Prostate gland (tissue), 2 donors: ENCODE data around the gene GGACT. TPM values are rescaled to one million over a fixed set of nuclear protein-coding genes. Genes with fewer than 3 reads are reported as not detected.

ENCODE experiments used
- DNase-seq: peaks from one replicate; pipeline ENCODE4 v3.0.0-alpha.2; 2019; ENCODE audit warnings: low spot score
- H3K27ac ChIP-seq, 2 donors: fragments of 200-600 bp; sonication (generic); 2 replicates each; pipeline ENCODE4 v1.5.1; 2017 to 2019
- H3K27me3 ChIP-seq: fragments of 200-600 bp; sonication (generic); replicated peaks from 2 replicates; pipeline ENCODE4 v1.5.1; 2019; ENCODE audit not compliant: insufficient read depth
- H3K36me3 ChIP-seq, 2 donors: fragments of 200-600 bp; sonication (generic); 1 replicate in 1 of 2; 2 replicates in 1 of 2; pipeline versions ENCODE4 v1.5.1 to v1.8.1; 2017 to 2019
- H3K4me1 ChIP-seq: fragments of 200-600 bp; sonication (generic); replicated peaks from 2 replicates; pipeline ENCODE4 v1.5.1; 2019
- H3K4me3 ChIP-seq, 2 donors: fragments of 200-600 bp; sonication (generic); 2 replicates each; pipeline ENCODE4 v1.5.1; 2017 to 2019
- H3K9me3 ChIP-seq: fragments of 200-600 bp; sonication (generic); 2 replicates; pipeline ENCODE4 v1.5.1; 2017
- POLR2A ChIP-seq: fragments of 450-650 bp; IDR thresholded peaks from one replicate; pipeline ENCODE4 v1.6.1; 2016; ENCODE audit warnings: antibody characterized with exemption, mild to moderate bottlenecking
- POLR2AphosphoS5 ChIP-seq: sonication (generic); formaldehyde crosslinking; IDR thresholded peaks from one replicate; pipeline ENCODE4 v1.6.1; 2017; ENCODE audit warnings: antibody characterized with exemption
- WGBS: methylation state at CpG from one replicate; pipeline ENCODE4 v1.1.5; 2018; 5-methylcytosine and 5-hydroxymethylcytosine counted together
- intact Hi-C: fragments of 100-400 bp; cut with DNase I; formaldehyde crosslinking; loops from one replicate; pipeline ENCODE4 v1.14.2; 2022
- total RNA-seq, 2 donors: library from RNA; depleted of rRNA; stranded (reverse); fragments of >200 nt; gene quantifications; one replicate each; pipeline ENCODE4 v1.1.0, GENCODE V29; 2016
- TF ChIP-seq, protein P1 (sequence below), 4 experiments: fragments of 200-600 bp in 2 of 4; fragments of 450-650 bp in 2 of 4; sonication (generic) in 2 of 4; IDR thresholded peaks; 1 replicate in 3 of 4; 2 replicates in 1 of 4; pipeline ENCODE4 v1.5.1; 2016 to 2019; ENCODE audit warnings: antibody characterized with exemption in 4 of 4, mild to moderate bottlenecking in 2 of 4, moderate library complexity in 2 of 4

GGACT gene
- total RNA-seq, 2 donors from 2014 or later: 4.8 to 15.1 TPM

GRCh38 chr13:100506600-100507422, 81.8 kb downstream of the GGACT start:
- H3K4me3 ChIP-seq: no peak overlapping the region
- H3K27ac ChIP-seq: no peak overlapping the region
- 68% methylated on average over 9 of the region's 9 CpGs for WGBS
- H3K36me3 ChIP-seq: no peaks in the 10 kb centered on the region
- H3K4me1 ChIP-seq: no peaks in the 10 kb centered on the region
- no peaks in the 10 kb centered on the region for H3K27me3 ChIP-seq
- TF ChIP-seq, protein P1, sequence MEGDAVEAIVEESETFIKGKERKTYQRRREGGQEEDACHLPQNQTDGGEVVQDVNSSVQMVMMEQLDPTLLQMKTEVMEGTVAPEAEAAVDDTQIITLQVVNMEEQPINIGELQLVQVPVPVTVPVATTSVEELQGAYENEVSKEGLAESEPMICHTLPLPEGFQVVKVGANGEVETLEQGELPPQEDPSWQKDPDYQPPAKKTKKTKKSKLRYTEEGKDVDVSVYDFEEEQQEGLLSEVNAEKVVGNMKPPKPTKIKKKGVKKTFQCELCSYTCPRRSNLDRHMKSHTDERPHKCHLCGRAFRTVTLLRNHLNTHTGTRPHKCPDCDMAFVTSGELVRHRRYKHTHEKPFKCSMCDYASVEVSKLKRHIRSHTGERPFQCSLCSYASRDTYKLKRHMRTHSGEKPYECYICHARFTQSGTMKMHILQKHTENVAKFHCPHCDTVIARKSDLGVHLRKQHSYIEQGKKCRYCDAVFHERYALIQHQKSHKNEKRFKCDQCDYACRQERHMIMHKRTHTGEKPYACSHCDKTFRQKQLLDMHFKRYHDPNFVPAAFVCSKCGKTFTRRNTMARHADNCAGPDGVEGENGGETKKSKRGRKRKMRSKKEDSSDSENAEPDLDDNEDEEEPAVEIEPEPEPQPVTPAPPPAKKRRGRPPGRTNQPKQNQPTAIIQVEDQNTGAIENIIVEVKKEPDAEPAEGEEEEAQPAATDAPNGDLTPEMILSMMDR (IDR thresholded peaks at IDR 0.05): no peak
- H3K9me3 ChIP-seq: no peaks in the 10 kb centered on the region
- no peak for DNase-seq
- intact Hi-C loops: no loop called here

DNA sequence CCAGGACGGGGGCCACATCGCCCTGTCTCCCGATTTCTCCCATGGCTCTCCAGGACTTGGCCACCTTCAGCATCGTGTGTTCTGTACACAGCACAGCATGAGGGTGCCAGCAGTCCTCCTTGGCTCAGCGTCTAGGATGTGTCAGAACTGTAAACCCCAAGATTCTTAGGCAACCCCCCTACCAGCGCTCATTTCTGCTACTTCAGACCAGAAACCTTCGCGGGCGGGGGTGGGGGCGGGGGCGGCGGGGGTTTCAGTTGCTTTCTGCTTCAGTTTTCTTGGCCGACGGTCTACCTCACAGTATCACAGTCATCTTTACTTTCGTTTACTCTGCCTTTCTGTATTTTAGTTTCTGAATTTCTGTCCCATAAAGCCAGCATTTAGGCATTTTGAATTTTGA, 82.4 kb downstream of the GGACT start:
- WGBS: 51% methylated on average over 15 of the region's 15 CpGs
- Histone ChIP-seq H3K4me3 (no peak overlapping the region), H3K4me1 (no peaks in the 10 kb centered on the region), H3K9me3 (no peaks in the 10 kb centered on the region), H3K27ac (no peak overlapping the region), H3K36me3 (no peaks in the 10 kb centered on the region), H3K27me3 (no peaks in the 10 kb centered on the region)
- no peak for DNase-seq
- intact Hi-C loops: no loop called here
- no peak for TF ChIP-seq POLR2A
- TF ChIP-seq, protein P1 (IDR thresholded peaks at IDR 0.05): no peak
- TF ChIP-seq POLR2AphosphoS5: no peak

- H3K27me3 ChIP-seq: no peaks in the 10 kb centered on the region
- H3K36me3 ChIP-seq: no peaks in the 10 kb centered on the region
- no peak for DNase-seq
- no peaks in the 10 kb centered on the region for H3K4me1 ChIP-seq
- TF ChIP-seq, protein P1 (IDR thresholded peaks at IDR 0.05): no peak
- TF ChIP-seq POLR2A (no peak), POLR2AphosphoS5 (no peak)
- H3K27ac ChIP-seq: no peak overlapping the region
- intact Hi-C loops: no loop called here
- 93% methylated on average over 3 of the region's 3 CpGs for WGBS
- no peak overlapping the region for H3K4me3 ChIP-seq
- no peaks in the 10 kb centered on the region for H3K9me3 ChIP-seq
Measured at GRCh38 chr13:100503622-100504021, 85.0 kb downstream of the GGACT start.

- Histone ChIP-seq H3K9me3 (no peaks in the 10 kb centered on the region), H3K27ac (no peak overlapping the region), H3K27me3 (no peaks in the 10 kb centered on the region), H3K4me3 (no peak overlapping the region), H3K36me3 (no peaks in the 10 kb centered on the region), H3K4me1 (no peaks in the 10 kb centered on the region)
- DNase-seq: no peak
- TF ChIP-seq POLR2A (no peak), POLR2AphosphoS5 (no peak)
- TF ChIP-seq, protein P1 (IDR thresholded peaks at IDR 0.05): no peak
- 78% methylated on average over 2 of the region's 2 CpGs for WGBS
- intact Hi-C loops: no loop called here
Measured at GRCh38 chr13:100502446-100502845, 86.1 kb downstream of the GGACT start.

GRCh38 chr13:100497389-100497788, 91.2 kb downstream of the GGACT start:
- Histone ChIP-seq H3K4me1 (no peaks in the 10 kb centered on the region), H3K27ac (no peak overlapping the region), H3K4me3 (no peak overlapping the region), H3K9me3 (no peaks in the 10 kb centered on the region), H3K27me3 (no peaks in the 10 kb centered on the region), H3K36me3 (no peaks in the 10 kb centered on the region)
- TF ChIP-seq, protein P1 (IDR thresholded peaks at IDR 0.05): no peak
- no peak for TF ChIP-seq POLR2AphosphoS5
- no peak for TF ChIP-seq POLR2A
- DNase-seq: no peak
- intact Hi-C loops: no loop called here
- 89% methylated on average over 1 of the region's 1 CpG for WGBS
